Body of pancreas (tissue), 4 donors: Measurements from ENCODE around the gene PPIL4. TPM values are rescaled to one million over a fixed set of nuclear protein-coding genes. Genes with fewer than 3 reads are reported as not detected.

ENCODE experiments used
- ATAC-seq: fragments of 150-250 bp; one replicate; pipeline ENCODE4 v1.9.1; 2016
- DNase-seq, 4 donors: peaks; one replicate each; pipeline ENCODE4 v3.0.0-alpha.2; 2019
- H3K27ac ChIP-seq, 4 donors: fragments of 200-600 bp; sonication (generic); 1 replicate in 3 of 4; 2 replicates in 1 of 4; pipeline versions ENCODE4 v1.5.1 to v1.6.1; 2016 to 2019; ENCODE audit warnings: mild to moderate bottlenecking in 1 of 4, mixed read lengths in 1 of 4, moderate library complexity in 1 of 4
- H3K27me3 ChIP-seq, 2 donors: fragments of 200-600 bp; sonication (generic); one replicate each; pipeline ENCODE4 v1.6.0; 2016; ENCODE audit warnings: mild to moderate bottlenecking in 1 of 2
- H3K36me3 ChIP-seq, 2 donors: fragments of 200-600 bp; sonication (generic); replicated peaks in 1 of 2; 2 replicates each; pipeline ENCODE4 v1.5.1; 2016; ENCODE audit warnings: low read depth in 2 of 2; ENCODE audit not compliant: insufficient read depth in 1 of 2
- H3K4me1 ChIP-seq: fragments of 200-600 bp; sonication (generic); one replicate; pipeline ENCODE4 v1.6.0; 2016
- H3K4me3 ChIP-seq, 2 donors: fragments of 200-600 bp; sonication (generic); 1 replicate in 1 of 2; 2 replicates in 1 of 2; pipeline ENCODE4 v1.5.1; 2016 to 2019
- H3K9me3 ChIP-seq, 3 donors: fragments of 200-600 bp; sonication (generic); 1 replicate in 2 of 3; 2 replicates in 1 of 3; pipeline ENCODE4 v1.5.1; 2016
- CTCF ChIP-seq, 7 experiments: fragments of 450-650 bp in 4 of 7; fragments of 200-600 bp in 3 of 7; sonication (generic) in 3 of 7; IDR thresholded peaks; one replicate each; pipeline ENCODE4 v1.5.1; 2016 to 2019; ENCODE audit warnings: antibody characterized with exemption in 7 of 7
- POLR2A ChIP-seq, 3 donors: fragments of 450-650 bp; IDR thresholded peaks; one replicate each; pipeline ENCODE4 v1.6.1; 2016; ENCODE audit warnings: antibody characterized with exemption in 3 of 3, mild to moderate bottlenecking in 2 of 3
- WGBS, 2 donors: methylation state at CpG; one replicate each; pipeline ENCODE4 v1.1.5; 2017; 5-methylcytosine and 5-hydroxymethylcytosine counted together
- intact Hi-C: fragments of 100-400 bp; cut with DNase I; formaldehyde crosslinking; loops from one replicate; pipeline ENCODE4 v1.15.1; 2023
- total RNA-seq, 2 donors: library from RNA; depleted of rRNA; stranded (reverse); fragments of >200 nt; gene quantifications; one replicate each; pipeline ENCODE4 v1.1.0, GENCODE V29; 2016

PPIL4 gene
- total RNA-seq, 2 donors from 2014 or later, result 14.5 to 24.1 TPM

GRCh38 chr6:149565527-149566409, 19.9 kb upstream of the PPIL4 start, which contains the start of gene GINM1:
Gene GINM1, plus strand, starts transcription at chr6:149566375. Its CDS starts 40 bp downstream, at chr6:149566415.
- no peaks in the 10 kb centered on the region for H3K9me3 ChIP-seq
- DNase-seq (peak; percentile 93 to 96 (median 94)), ATAC-seq (peak; percentile 96)
- intact Hi-C loops, result no loop called here
- H3K27ac ChIP-seq, result peak within 1 kb of the TSS; percentile 89 to 96 (median 90)
- 0 to 1% methylated on average over 30 to 52 of the region's 59 CpGs for WGBS, 2 donors
- TF ChIP-seq POLR2A (IDR thresholded peaks at IDR 0.05) (no peak), CTCF (IDR thresholded peaks at IDR 0.05) (peak; percentile 25 to 76 (median 64))
- H3K27me3 ChIP-seq, result no peaks in the 10 kb centered on the region
- peaks cover 12% of the 10 kb centered on the region for H3K4me1 ChIP-seq
- H3K36me3 ChIP-seq, result no peaks in the 10 kb centered on the region
- peak within 1 kb of the TSS; percentile 85 to 91 for H3K4me3 ChIP-seq

GRCh38 chr6:149563928-149564325, 18.1 kb upstream of the PPIL4 start:
- Histone ChIP-seq H3K4me3 (no peak overlapping the region), H3K36me3 (no peaks in the 10 kb centered on the region), H3K9me3 (no peaks in the 10 kb centered on the region), H3K27ac (no peak overlapping the region), H3K4me1 (peaks cover 12% of the 10 kb centered on the region), H3K27me3 (no peaks in the 10 kb centered on the region)
- no peak for TF ChIP-seq CTCF (IDR thresholded peaks at IDR 0.05)
- no peak for TF ChIP-seq POLR2A (IDR thresholded peaks at IDR 0.05)
- ATAC-seq, result no peak
- intact Hi-C loops, result no loop called here
- 37 to 56% methylated on average over 3 of the region's 3 CpGs for WGBS, 2 donors
- DNase-seq, result no peak

GRCh38 chr6:149563203-149563927, 17.5 kb upstream of the PPIL4 start:
- no peaks in the 10 kb centered on the region for H3K9me3 ChIP-seq
- intact Hi-C loops, result no loop called here
- H3K4me3 ChIP-seq, result no peak overlapping the region
- TF ChIP-seq CTCF (IDR thresholded peaks at IDR 0.05) (no peak), POLR2A (IDR thresholded peaks at IDR 0.05) (no peak)
- peak overlapping the region in 1 of 4 donors; percentile 19 for H3K27ac ChIP-seq
- 76 to 78% methylated on average over 5 of the region's 5 CpGs for WGBS, 2 donors
- H3K36me3 ChIP-seq, result no peaks in the 10 kb centered on the region
- H3K27me3 ChIP-seq, result no peaks in the 10 kb centered on the region
- ATAC-seq (no peak), DNase-seq (no peak)
- peaks cover 12% of the 10 kb centered on the region for H3K4me1 ChIP-seq

GRCh38 chr6:149560736-149561135, 14.9 kb upstream of the PPIL4 start:
- 54 to 56% methylated on average over 3 of the region's 3 CpGs for WGBS, 2 donors
- TF ChIP-seq POLR2A (IDR thresholded peaks at IDR 0.05) (no peak), CTCF (IDR thresholded peaks at IDR 0.05) (peak in 3 of 7 experiments; percentile 18 to 29 (median 22))
- peak in 1 of 4 donors; percentile 29 for DNase-seq
- Histone ChIP-seq H3K27me3 (no peaks in the 10 kb centered on the region), H3K4me1 (peaks cover 5% of the 10 kb centered on the region), H3K4me3 (no peak overlapping the region), H3K9me3 (no peaks in the 10 kb centered on the region), H3K27ac (no peak overlapping the region), H3K36me3 (no peaks in the 10 kb centered on the region)
- intact Hi-C loops, result no loop called here
- ATAC-seq, result no peak
